Measurements from ENCODE around the gene MEF2D.
A peak's percentile ranks its signal among the peaks of the same experiment; 100 is the strongest.

The MEF2D gene

GRCh38 chr1:156479093-156480015 is 21.2 kb downstream of the MEF2D start:
- H3K9me3 Mint-ChIP-seq, result no peaks in the 10 kb centered on the region
- ATAC-seq (no peak), DNase-seq (ENCODE audit: low spot score in 2 of 2) (no peak)
- H3K36me3 Mint-ChIP-seq, result peaks cover 86% of the 10 kb centered on the region
- H3K4me3 Mint-ChIP-seq, result no peak overlapping the region
- peak overlapping the region; percentile 54 for H3K27ac Mint-ChIP-seq
- peaks cover 87% of the 10 kb centered on the region for H3K4me1 Mint-ChIP-seq

- peak overlapping the region; percentile 78 for H3K27ac Mint-ChIP-seq
- ATAC-seq (no peak), DNase-seq (ENCODE audit: low spot score in 2 of 2) (no peak)
- no peak overlapping the region for H3K4me3 Mint-ChIP-seq
- H3K4me1 Mint-ChIP-seq, result peaks cover 76% of the 10 kb centered on the region
- no peaks in the 10 kb centered on the region for H3K9me3 Mint-ChIP-seq
- H3K36me3 Mint-ChIP-seq, result peaks cover 97% of the 10 kb centered on the region
These were observed 22.3 kb downstream of the MEF2D start for GRCh38 chr1:156478250-156478627.

- DNase-seq (ENCODE audit: low spot score in 2 of 2) (no peak), ATAC-seq (no peak)
- no peaks in the 10 kb centered on the region for H3K9me3 Mint-ChIP-seq
- peak overlapping the region; percentile 78 for H3K27ac Mint-ChIP-seq
- peak overlapping the region; percentile 26 for H3K4me3 Mint-ChIP-seq
- H3K36me3 Mint-ChIP-seq, result peaks cover 100% of the 10 kb centered on the region
- peaks cover 70% of the 10 kb centered on the region for H3K4me1 Mint-ChIP-seq
These were observed 22.9 kb downstream of the MEF2D start for GRCh38 chr1:156477526-156478249.

- H3K27ac Mint-ChIP-seq, result peak overlapping the region; percentile 78
- no peaks in the 10 kb centered on the region for H3K9me3 Mint-ChIP-seq
- peaks cover 100% of the 10 kb centered on the region for H3K36me3 Mint-ChIP-seq
- H3K4me1 Mint-ChIP-seq, result peaks cover 61% of the 10 kb centered on the region
- ATAC-seq (peak; percentile 17), DNase-seq (ENCODE audit: low spot score in 2 of 2) (no peak)
- H3K4me3 Mint-ChIP-seq, result peak overlapping the region; percentile 26
These were observed 23.9 kb downstream of the MEF2D start for GRCh38 chr1:156476501-156477298.

- H3K9me3 Mint-ChIP-seq, result no peaks in the 10 kb centered on the region
- H3K4me3 Mint-ChIP-seq, result no peak overlapping the region
- DNase-seq (ENCODE audit: low spot score in 2 of 2), result no peak
- ATAC-seq, result no peak
- H3K27ac Mint-ChIP-seq, result peak overlapping the region; percentile 78
- H3K36me3 Mint-ChIP-seq, result peaks cover 100% of the 10 kb centered on the region
- H3K4me1 Mint-ChIP-seq, result peaks cover 52% of the 10 kb centered on the region
These were observed 24.7 kb downstream of the MEF2D start for GRCh38 chr1:156475568-156476500.

GRCh38 chr1:156474966-156475365 is 25.6 kb downstream of the MEF2D start:
- ATAC-seq (peak; percentile 74), DNase-seq (ENCODE audit: low spot score in 2 of 2) (no peak)
- H3K4me3 Mint-ChIP-seq, result no peak overlapping the region
- no peaks in the 10 kb centered on the region for H3K9me3 Mint-ChIP-seq
- H3K36me3 Mint-ChIP-seq, result peaks cover 97% of the 10 kb centered on the region
- peaks cover 43% of the 10 kb centered on the region for H3K4me1 Mint-ChIP-seq
- H3K27ac Mint-ChIP-seq, result peak overlapping the region; percentile 78

- Mint-ChIP-seq H3K4me3 (no peak overlapping the region), H3K36me3 (peaks cover 96% of the 10 kb centered on the region), H3K9me3 (no peaks in the 10 kb centered on the region), H3K4me1 (peaks cover 33% of the 10 kb centered on the region), H3K27ac (peak overlapping the region; percentile 75)
- DNase-seq (ENCODE audit: low spot score in 2 of 2) (no peak), ATAC-seq (no peak)
These were observed 28.8 kb downstream of the MEF2D start for GRCh38 chr1:156471496-156472490.

- peaks cover 96% of the 10 kb centered on the region for H3K36me3 Mint-ChIP-seq
- no peak for ATAC-seq
- H3K4me3 Mint-ChIP-seq, result no peak overlapping the region
- DNase-seq (ENCODE audit: low spot score in 2 of 2), result no peak
- H3K9me3 Mint-ChIP-seq, result no peaks in the 10 kb centered on the region
- H3K4me1 Mint-ChIP-seq, result peaks cover 30% of the 10 kb centered on the region
- no peak overlapping the region for H3K27ac Mint-ChIP-seq
These were observed 30.1 kb downstream of the MEF2D start for GRCh38 chr1:156470473-156470872.

- no peak overlapping the region for H3K4me3 Mint-ChIP-seq
- DNase-seq (ENCODE audit: low spot score in 2 of 2) (no peak), ATAC-seq (no peak)
- H3K27ac Mint-ChIP-seq, result peak overlapping the region; percentile 86
- H3K4me1 Mint-ChIP-seq, result peaks cover 30% of the 10 kb centered on the region
- H3K9me3 Mint-ChIP-seq, result no peaks in the 10 kb centered on the region
- peaks cover 96% of the 10 kb centered on the region for H3K36me3 Mint-ChIP-seq
These were observed 31.8 kb downstream of the MEF2D start for GRCh38 chr1:156468693-156469345.

GRCh38 chr1:156467906-156468305 is 32.7 kb downstream of the MEF2D start:
- peaks cover 95% of the 10 kb centered on the region for H3K36me3 Mint-ChIP-seq
- no peak for ATAC-seq

GRCh38 chr1:156467385-156467784 is 33.2 kb downstream of the MEF2D start:
- peaks cover 90% of the 10 kb centered on the region for H3K36me3 Mint-ChIP-seq

More at GRCh38 chr1:156467906-156468305, 32.7 kb downstream of the MEF2D start:
- DNase-seq (ENCODE audit: low spot score in 2 of 2), result no peak
- Mint-ChIP-seq H3K27ac (peak overlapping the region; percentile 86), H3K4me1 (peaks cover 36% of the 10 kb centered on the region), H3K4me3 (no peak overlapping the region), H3K9me3 (no peaks in the 10 kb centered on the region)

GRCh38 chr1:156465747-156466365 is 34.7 kb downstream of the MEF2D start:
- peaks cover 80% of the 10 kb centered on the region for H3K36me3 Mint-ChIP-seq
- ATAC-seq (no peak), DNase-seq (ENCODE audit: low spot score in 2 of 2) (no peak)
- H3K27ac Mint-ChIP-seq, result peak overlapping the region; percentile 81
- H3K9me3 Mint-ChIP-seq, result no peaks in the 10 kb centered on the region
- H3K4me3 Mint-ChIP-seq, result no peak overlapping the region
- peaks cover 36% of the 10 kb centered on the region for H3K4me1 Mint-ChIP-seq

More at GRCh38 chr1:156467385-156467784, 33.2 kb downstream of the MEF2D start:
- Mint-ChIP-seq H3K4me3 (no peak overlapping the region), H3K27ac (peak overlapping the region; percentile 86), H3K9me3 (no peaks in the 10 kb centered on the region), H3K4me1 (peaks cover 36% of the 10 kb centered on the region)
- ATAC-seq (no peak), DNase-seq (ENCODE audit: low spot score in 2 of 2) (no peak)
